Measurements from ENCODE around the gene LRRC41. TPM values are rescaled to one million over a fixed set of nuclear protein-coding genes. Genes with fewer than 3 reads are reported as not detected.

Gene LRRC41
- total RNA-seq, 2 experiments from 2014 or later = 32.1 to 32.2 TPM

GRCh38 chr1:46284597-46285564 lies 18.5 kb downstream of the LRRC41 start:
- TF ChIP-seq CTCF (IDR thresholded peaks at IDR 0.05) = no peak
- H3K36me3 Mint-ChIP-seq (ENCODE audit: low read depth) = peaks cover 54% of the 10 kb centered on the region
- CTCF ChIA-PET = interaction anchor here (0.9 to 2.3 kb wide), 11 partner anchors 10 to 61 kb away, joined by 3 to 7 read pairs (median 4); partner anchors contain the start of genes LRRC41, NSUN4, RAD54L and UQCRH
- H3K4me1 Mint-ChIP-seq (ENCODE audit: low read depth) = peaks cover 21% of the 10 kb centered on the region
- H3K27ac Mint-ChIP-seq = peak overlapping the region; percentile 53
- H3K4me3 Mint-ChIP-seq = no peak overlapping the region
- ATAC-seq (no peak), DNase-seq (no peak)
- intact Hi-C loops (cut with micrococcal nuclease) = no loop called here
- no peaks in the 10 kb centered on the region for H3K9me3 Mint-ChIP-seq
- no peaks in the 10 kb centered on the region for H3K27me3 Mint-ChIP-seq
- POLR2A ChIA-PET = interaction anchor here (0.6 to 2.9 kb wide), 15 partner anchors 8 to 83 kb away, joined by 3 to 19 read pairs (median 7); partner anchors contain the start of genes LRRC41, NSUN4, RAD54L and UQCRH

- intact Hi-C loops (cut with micrococcal nuclease) = no loop called here
- peaks cover 21% of the 10 kb centered on the region for H3K4me1 Mint-ChIP-seq (ENCODE audit: low read depth)
- CTCF ChIA-PET = interaction anchor here (1.1 to 2.3 kb wide), 4 partner anchors 14 to 60 kb away, joined by 3 to 7 read pairs (median 4); partner anchors contain the start of genes LRRC41 and UQCRH
- H3K27me3 Mint-ChIP-seq = no peaks in the 10 kb centered on the region
- POLR2A ChIA-PET = interaction anchor here (1.0 to 2.9 kb wide), 10 partner anchors 10 to 82 kb away, joined by 3 to 19 read pairs (median 8); partner anchors contain the start of genes NSUN4 and RAD54L
- no peak overlapping the region for H3K4me3 Mint-ChIP-seq
- H3K27ac Mint-ChIP-seq = peak overlapping the region; percentile 56
- no peak for ATAC-seq
- no peak for DNase-seq
- no peak for TF ChIP-seq CTCF (IDR thresholded peaks at IDR 0.05)
- no peaks in the 10 kb centered on the region for H3K9me3 Mint-ChIP-seq
- peaks cover 55% of the 10 kb centered on the region for H3K36me3 Mint-ChIP-seq (ENCODE audit: low read depth)
These were observed 19.4 kb downstream of the LRRC41 start for GRCh38 chr1:46284058-46284457.

GRCh38 chr1:46281021-46281420 lies 22.4 kb downstream of the LRRC41 start:
- intact Hi-C loops (cut with micrococcal nuclease) = no loop called here
- H3K9me3 Mint-ChIP-seq = no peaks in the 10 kb centered on the region
- H3K4me1 Mint-ChIP-seq (ENCODE audit: low read depth) = peaks cover 12% of the 10 kb centered on the region
- ATAC-seq = no peak
- DNase-seq = no peak
- no peaks in the 10 kb centered on the region for H3K27me3 Mint-ChIP-seq
- no peak overlapping the region for H3K27ac Mint-ChIP-seq
- no peak for TF ChIP-seq CTCF (IDR thresholded peaks at IDR 0.05)
- CTCF ChIA-PET = no interaction called here
- POLR2A ChIA-PET = interaction anchor here (0.6 to 2.0 kb wide), 6 partner anchors 11 to 59 kb away, joined by 3 to 5 read pairs (median 4); partner anchors contain the start of genes NSUN4 and RAD54L
- no peak overlapping the region for H3K4me3 Mint-ChIP-seq
- H3K36me3 Mint-ChIP-seq (ENCODE audit: low read depth) = peaks cover 57% of the 10 kb centered on the region

GRCh38 chr1:46280092-46280491 lies 23.3 kb downstream of the LRRC41 start:
- POLR2A ChIA-PET = interaction anchor here (1.1 to 2.0 kb wide), 7 partner anchors 10 to 60 kb away, joined by 3 to 5 read pairs (median 4); partner anchors contain the start of genes NSUN4 and RAD54L
- no peak for ATAC-seq
- Mint-ChIP-seq H3K9me3 (no peaks in the 10 kb centered on the region), H3K27ac (no peak overlapping the region), H3K27me3 (no peaks in the 10 kb centered on the region), H3K4me1 (ENCODE audit: low read depth) (peaks cover 4% of the 10 kb centered on the region), H3K4me3 (no peak overlapping the region), H3K36me3 (ENCODE audit: low read depth) (peaks cover 56% of the 10 kb centered on the region)
- CTCF ChIA-PET = no interaction called here
- intact Hi-C loops (cut with micrococcal nuclease) = no loop called here
- no peak for DNase-seq
- TF ChIP-seq CTCF (IDR thresholded peaks at IDR 0.05) = no peak

Data from activated CD8-positive, alpha-beta T cell treated with anti-CD3 and anti-CD28 coated beads for 36 hours (primary cell).